GM12878 (cell line): ENCODE results near the gene CLASRP. TPM values are rescaled to one million over a fixed set of nuclear protein-coding genes. Genes with fewer than 3 reads are reported as not detected.

Experiments used
- FOXK2 ChIP-seq: fragments of 450-650 bp; IDR thresholded peaks from 2 replicates; pipeline ENCODE4 v1.6.1; 2017; ENCODE audit warnings: mild to moderate bottlenecking, moderate library complexity
- IKZF2 ChIP-seq, 2 experiments: fragments of 450-650 bp; IDR thresholded peaks; 2 replicates each; pipeline ENCODE4 v1.6.1; 2017; ENCODE audit warnings: mild to moderate bottlenecking in 2 of 2, moderate library complexity in 2 of 2
- NBN ChIP-seq: fragments of 450-650 bp; IDR thresholded peaks from 2 replicates; pipeline ENCODE4 v1.6.1; 2016
- NR2F1 ChIP-seq: fragments of 450-650 bp; conservative IDR thresholded peaks from 2 replicates; pipeline ENCODE4 v1.6.1; 2017; ENCODE audit warnings: mild to moderate bottlenecking
- POLR2A ChIP-seq: IDR thresholded peaks from 2 replicates; pipeline ENCODE4 v1.6.1; 2011; ENCODE audit warnings: low read depth, mild to moderate bottlenecking, low read length
- RB1 ChIP-seq: fragments of 450-650 bp; formaldehyde crosslinking; IDR thresholded peaks from 2 replicates; pipeline ENCODE4 v1.6.1; 2017; ENCODE audit warnings: mild to moderate bottlenecking, borderline replicate concordance
- RUNX3 ChIP-seq: IDR thresholded peaks from 2 replicates; pipeline ENCODE4 v1.6.1; 2012; ENCODE audit warnings: low read length, inconsistent platforms
- SP1 ChIP-seq: IDR thresholded peaks from one replicate; pipeline ENCODE4 v1.6.1; 2011; ENCODE audit warnings: low read depth, low read length
- SPI1 ChIP-seq: IDR thresholded peaks from 2 replicates; pipeline ENCODE4 v1.6.1; 2011; ENCODE audit warnings: low read depth, mild to moderate bottlenecking, low read length, moderate library complexity, borderline replicate concordance; ENCODE audit not compliant: insufficient read depth
- ZNF274 ChIP-seq: IDR thresholded peaks from one replicate; pipeline ENCODE4 v1.8.0; 2011; ENCODE audit not compliant: insufficient read length, insufficient read depth
- polyA plus RNA-seq, 11 experiments: library from polyadenylated mRNA; depleted of rRNA in 4 of 11; unstranded in 6 of 11; stranded (reverse) in 5 of 11; fragments of >200 nt; fragmentation: Nextera tagmentation in 4 of 11; fragmentation: Illumina TruSeq in 1 of 11; extraction: Ambion mirVana in 4 of 11; extraction: Trizol in 1 of 11; gene quantifications; 1 replicate in 1 of 11; 2 replicates in 10 of 11; pipeline versions ENCODE4 v1.2.1 to v1.2.3, GENCODE V29; 2011 to 2016; ENCODE audit warnings: inconsistent platforms in 2 of 11, missing spikeins in 2 of 11, low read depth in 1 of 11
- total RNA-seq, 4 experiments: library from RNA; depleted of rRNA in 3 of 4; stranded (reverse); fragments of >200 nt in 3 of 4; fragmentation: Illumina TruSeq in 1 of 4; extraction: Trizol in 1 of 4; gene quantifications; 2 replicates each; pipeline versions ENCODE4 v1.2.1 to v1.2.3, GENCODE V29; 2013 to 2021
- TF ChIP-seq, protein P1 (sequence below): IDR thresholded peaks from 2 replicates; pipeline ENCODE4 v1.6.1; 2012; ENCODE audit warnings: improper control_type of control experiment, low read depth, low read length; ENCODE audit not compliant: insufficient replicate concordance
- TF ChIP-seq, protein P2 (sequence below): IDR thresholded peaks from 2 replicates; pipeline ENCODE4 v1.6.1; 2011; ENCODE audit warnings: low read depth, low read length, improper control_type of control experiment, borderline replicate concordance
- TF ChIP-seq, protein P3 (sequence below): IDR thresholded peaks from 2 replicates; pipeline ENCODE4 v1.6.1; 2011; ENCODE audit warnings: low read depth, mild to moderate bottlenecking, low read length, moderate library complexity, borderline replicate concordance; ENCODE audit errors: extremely low read depth

The CLASRP gene
- total and polyA plus RNA-seq, 10 of the 15 experiments (the other 5 are each of a cell fraction or from before 2014, with no cell fraction given): 0.68 to 75.8 (median 30.2) TPM

GRCh38 chr19:45041125-45041524 lies 2.3 kb downstream of the CLASRP start (continued):
- TF ChIP-seq, protein P1, sequence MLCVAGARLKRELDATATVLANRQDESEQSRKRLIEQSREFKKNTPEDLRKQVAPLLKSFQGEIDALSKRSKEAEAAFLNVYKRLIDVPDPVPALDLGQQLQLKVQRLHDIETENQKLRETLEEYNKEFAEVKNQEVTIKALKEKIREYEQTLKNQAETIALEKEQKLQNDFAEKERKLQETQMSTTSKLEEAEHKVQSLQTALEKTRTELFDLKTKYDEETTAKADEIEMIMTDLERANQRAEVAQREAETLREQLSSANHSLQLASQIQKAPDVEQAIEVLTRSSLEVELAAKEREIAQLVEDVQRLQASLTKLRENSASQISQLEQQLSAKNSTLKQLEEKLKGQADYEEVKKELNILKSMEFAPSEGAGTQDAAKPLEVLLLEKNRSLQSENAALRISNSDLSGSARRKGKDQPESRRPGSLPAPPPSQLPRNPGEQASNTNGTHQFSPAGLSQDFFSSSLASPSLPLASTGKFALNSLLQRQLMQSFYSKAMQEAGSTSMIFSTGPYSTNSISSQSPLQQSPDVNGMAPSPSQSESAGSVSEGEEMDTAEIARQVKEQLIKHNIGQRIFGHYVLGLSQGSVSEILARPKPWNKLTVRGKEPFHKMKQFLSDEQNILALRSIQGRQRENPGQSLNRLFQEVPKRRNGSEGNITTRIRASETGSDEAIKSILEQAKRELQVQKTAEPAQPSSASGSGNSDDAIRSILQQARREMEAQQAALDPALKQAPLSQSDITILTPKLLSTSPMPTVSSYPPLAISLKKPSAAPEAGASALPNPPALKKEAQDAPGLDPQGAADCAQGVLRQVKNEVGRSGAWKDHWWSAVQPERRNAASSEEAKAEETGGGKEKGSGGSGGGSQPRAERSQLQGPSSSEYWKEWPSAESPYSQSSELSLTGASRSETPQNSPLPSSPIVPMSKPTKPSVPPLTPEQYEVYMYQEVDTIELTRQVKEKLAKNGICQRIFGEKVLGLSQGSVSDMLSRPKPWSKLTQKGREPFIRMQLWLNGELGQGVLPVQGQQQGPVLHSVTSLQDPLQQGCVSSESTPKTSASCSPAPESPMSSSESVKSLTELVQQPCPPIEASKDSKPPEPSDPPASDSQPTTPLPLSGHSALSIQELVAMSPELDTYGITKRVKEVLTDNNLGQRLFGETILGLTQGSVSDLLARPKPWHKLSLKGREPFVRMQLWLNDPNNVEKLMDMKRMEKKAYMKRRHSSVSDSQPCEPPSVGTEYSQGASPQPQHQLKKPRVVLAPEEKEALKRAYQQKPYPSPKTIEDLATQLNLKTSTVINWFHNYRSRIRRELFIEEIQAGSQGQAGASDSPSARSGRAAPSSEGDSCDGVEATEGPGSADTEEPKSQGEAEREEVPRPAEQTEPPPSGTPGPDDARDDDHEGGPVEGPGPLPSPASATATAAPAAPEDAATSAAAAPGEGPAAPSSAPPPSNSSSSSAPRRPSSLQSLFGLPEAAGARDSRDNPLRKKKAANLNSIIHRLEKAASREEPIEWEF: no peak
- TF ChIP-seq, protein P2, sequence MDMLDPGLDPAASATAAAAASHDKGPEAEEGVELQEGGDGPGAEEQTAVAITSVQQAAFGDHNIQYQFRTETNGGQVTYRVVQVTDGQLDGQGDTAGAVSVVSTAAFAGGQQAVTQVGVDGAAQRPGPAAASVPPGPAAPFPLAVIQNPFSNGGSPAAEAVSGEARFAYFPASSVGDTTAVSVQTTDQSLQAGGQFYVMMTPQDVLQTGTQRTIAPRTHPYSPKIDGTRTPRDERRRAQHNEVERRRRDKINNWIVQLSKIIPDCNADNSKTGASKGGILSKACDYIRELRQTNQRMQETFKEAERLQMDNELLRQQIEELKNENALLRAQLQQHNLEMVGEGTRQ: no peak
- TF ChIP-seq RB1: no peak
- no peak for TF ChIP-seq SP1
- TF ChIP-seq POLR2A: no peak
- TF ChIP-seq NR2F1: peak; percentile 30; the same call in 1 of the 2 replicates
- TF ChIP-seq NBN: no peak
- TF ChIP-seq FOXK2: no peak
- TF ChIP-seq, protein P3, sequence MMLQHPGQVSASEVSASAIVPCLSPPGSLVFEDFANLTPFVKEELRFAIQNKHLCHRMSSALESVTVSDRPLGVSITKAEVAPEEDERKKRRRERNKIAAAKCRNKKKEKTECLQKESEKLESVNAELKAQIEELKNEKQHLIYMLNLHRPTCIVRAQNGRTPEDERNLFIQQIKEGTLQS: no peak
- no peak for TF ChIP-seq ZNF274
- peak; percentile 58; the same call in 1 of the 2 replicates for TF ChIP-seq SPI1
- peak; percentile 71 for TF ChIP-seq RUNX3
- peak; percentile 35 to 37; a peak in 2 of 4 replicates for TF ChIP-seq IKZF2 (IDR thresholded peaks at IDR 0.05)
